ENCODE data around the gene PARD3. TPM values are rescaled to one million over a fixed set of nuclear protein-coding genes. Genes with fewer than 3 reads are reported as not detected.

PARD3 gene
- total RNA-seq, 2 experiments from 2014 or later: 0.15 to 0.18 TPM

DNA sequence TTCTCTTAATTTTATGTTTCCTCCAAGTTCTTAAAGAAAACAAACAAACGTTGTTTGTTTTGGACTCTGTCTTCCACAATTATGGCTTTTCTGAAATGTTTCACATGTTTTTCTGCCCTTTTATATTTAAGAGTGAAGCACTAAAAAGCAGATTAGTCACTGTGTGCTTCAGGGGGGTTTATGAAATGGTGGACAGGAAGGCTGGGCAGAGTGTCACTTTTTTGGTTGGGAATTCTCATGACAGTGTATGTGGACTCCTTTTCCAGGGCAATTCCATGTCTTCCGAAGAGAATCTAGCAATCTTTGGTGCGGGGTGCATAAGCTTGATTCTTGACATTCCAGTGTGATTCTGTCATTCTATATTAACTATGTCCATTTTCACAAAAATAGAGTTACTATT is 669.4 kb downstream of the PARD3 start:
- Mint-ChIP-seq H3K4me3 (no peak overlapping the region), H3K4me1 (no peaks in the 10 kb centered on the region), H3K9me3 (no peaks in the 10 kb centered on the region), H3K27me3 (peaks cover 2% of the 10 kb centered on the region), H3K36me3 (ENCODE audit: low read depth) (no peaks in the 10 kb centered on the region), H3K27ac (no peak overlapping the region)
- ChIA-PET CTCF (no interaction called here), POLR2A (no interaction called here)
- no peak for DNase-seq

DNA sequence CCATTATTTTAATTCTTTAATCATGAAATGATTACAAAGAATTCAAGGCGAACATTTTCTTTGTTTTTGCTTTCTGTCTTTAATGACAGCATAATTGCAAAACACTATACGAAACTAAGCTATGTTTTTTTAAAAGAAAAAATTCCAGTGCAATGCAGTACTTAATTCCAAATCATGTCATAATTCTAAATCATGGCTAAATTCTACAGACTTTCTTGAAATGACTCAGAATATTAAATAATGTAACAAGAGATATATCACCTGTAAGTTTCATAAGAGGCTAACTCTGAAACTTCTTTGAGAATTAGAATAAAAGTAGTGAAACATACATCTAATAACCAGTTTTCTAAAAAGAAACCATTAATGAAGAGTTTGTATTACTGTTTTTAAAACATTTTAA is 671.6 kb downstream of the PARD3 start:
- no peak overlapping the region for H3K27ac Mint-ChIP-seq
- H3K9me3 Mint-ChIP-seq: no peaks in the 10 kb centered on the region
- ChIA-PET CTCF (no interaction called here), POLR2A (no interaction called here)
- no peak for DNase-seq
- H3K4me1 Mint-ChIP-seq: no peaks in the 10 kb centered on the region
- no peak overlapping the region for H3K4me3 Mint-ChIP-seq
- no peaks in the 10 kb centered on the region for H3K36me3 Mint-ChIP-seq (ENCODE audit: low read depth)
- H3K27me3 Mint-ChIP-seq: peaks cover 7% of the 10 kb centered on the region

DNA sequence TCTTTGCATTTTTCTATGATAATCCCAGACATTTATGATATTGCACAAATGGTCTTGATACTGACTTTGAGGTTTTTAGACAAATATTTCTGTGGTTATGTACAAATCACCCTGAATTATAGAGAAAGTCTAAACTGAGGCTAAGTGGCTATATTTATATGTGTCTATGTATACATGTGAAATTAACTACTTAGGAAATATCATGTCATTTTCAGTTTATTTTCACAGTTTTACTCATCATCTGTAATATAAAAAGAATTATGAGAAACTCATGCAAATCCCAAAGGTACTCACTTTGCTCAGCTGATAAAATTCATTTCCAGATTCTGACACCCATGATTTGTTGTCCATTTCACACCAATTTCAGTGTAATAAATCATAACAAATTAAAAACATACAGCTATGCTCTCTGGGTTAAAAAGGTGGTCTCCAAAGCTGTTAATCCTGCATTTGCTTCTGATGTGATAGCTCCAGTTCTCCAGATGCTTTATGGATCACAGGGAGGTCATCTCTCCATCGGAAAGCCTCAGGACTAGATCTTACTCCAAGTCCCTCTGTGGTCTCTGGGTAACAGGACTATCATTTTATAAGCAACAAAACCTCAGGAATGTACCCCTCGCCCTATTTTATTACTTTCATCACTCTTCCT is 673.9 kb downstream of the PARD3 start:
- H3K4me3 Mint-ChIP-seq: no peak overlapping the region
- ChIA-PET POLR2A (no interaction called here), CTCF (no interaction called here)
- no peaks in the 10 kb centered on the region for H3K4me1 Mint-ChIP-seq
- no peaks in the 10 kb centered on the region for H3K9me3 Mint-ChIP-seq
- peaks cover 7% of the 10 kb centered on the region for H3K27me3 Mint-ChIP-seq
- DNase-seq: no peak
- no peak overlapping the region for H3K27ac Mint-ChIP-seq
- H3K36me3 Mint-ChIP-seq (ENCODE audit: low read depth): no peaks in the 10 kb centered on the region

DNA sequence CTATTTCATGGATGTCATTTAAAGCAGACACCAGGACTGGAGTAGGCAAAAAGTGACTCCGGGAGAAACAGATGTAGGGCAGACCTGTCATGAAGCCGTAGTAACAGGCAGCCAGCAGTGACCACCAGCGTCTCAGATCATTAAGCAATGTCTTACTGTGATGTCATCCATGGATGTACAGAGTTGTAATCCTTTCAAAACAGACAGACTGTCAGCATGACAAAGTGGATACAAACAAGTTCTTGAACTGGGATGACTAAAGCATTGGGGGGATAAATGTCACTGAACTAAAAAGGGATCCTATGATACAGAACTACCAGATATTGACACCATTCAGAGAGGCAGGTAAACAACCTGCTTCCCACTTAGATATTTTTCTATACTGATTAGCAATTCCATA is 675.5 kb downstream of the PARD3 start:
- ChIA-PET CTCF (no interaction called here), POLR2A (no interaction called here)
- no peaks in the 10 kb centered on the region for H3K36me3 Mint-ChIP-seq (ENCODE audit: low read depth)
- H3K9me3 Mint-ChIP-seq: no peaks in the 10 kb centered on the region
- no peak for DNase-seq
- H3K4me3 Mint-ChIP-seq: no peak overlapping the region
- no peak overlapping the region for H3K27ac Mint-ChIP-seq
- peaks cover 10% of the 10 kb centered on the region for H3K27me3 Mint-ChIP-seq
- no peaks in the 10 kb centered on the region for H3K4me1 Mint-ChIP-seq

DNA sequence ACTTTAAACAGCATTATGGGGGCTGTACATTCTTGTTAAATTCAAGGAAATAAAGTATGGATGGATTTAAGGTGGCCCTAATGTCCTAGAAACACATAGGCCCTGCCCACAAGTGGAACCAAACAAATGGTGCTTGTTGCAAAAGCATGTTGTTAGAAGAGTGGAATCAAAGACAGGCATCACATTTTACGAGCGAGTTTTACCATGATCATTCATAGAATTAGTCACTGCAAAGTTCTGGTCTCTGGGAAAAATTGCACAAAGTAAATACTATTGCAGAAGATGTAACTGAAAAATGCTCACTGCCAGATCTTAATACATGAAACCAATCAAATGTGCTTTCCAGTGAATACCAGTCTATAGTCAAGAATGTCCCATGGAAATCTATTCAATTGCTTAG is 677.1 kb downstream of the PARD3 start:
- DNase-seq: no peak
- Mint-ChIP-seq H3K4me3 (no peak overlapping the region), H3K36me3 (ENCODE audit: low read depth) (no peaks in the 10 kb centered on the region), H3K4me1 (no peaks in the 10 kb centered on the region), H3K27ac (no peak overlapping the region), H3K27me3 (peaks cover 10% of the 10 kb centered on the region), H3K9me3 (no peaks in the 10 kb centered on the region)
- ChIA-PET CTCF (no interaction called here), POLR2A (no interaction called here)

DNA sequence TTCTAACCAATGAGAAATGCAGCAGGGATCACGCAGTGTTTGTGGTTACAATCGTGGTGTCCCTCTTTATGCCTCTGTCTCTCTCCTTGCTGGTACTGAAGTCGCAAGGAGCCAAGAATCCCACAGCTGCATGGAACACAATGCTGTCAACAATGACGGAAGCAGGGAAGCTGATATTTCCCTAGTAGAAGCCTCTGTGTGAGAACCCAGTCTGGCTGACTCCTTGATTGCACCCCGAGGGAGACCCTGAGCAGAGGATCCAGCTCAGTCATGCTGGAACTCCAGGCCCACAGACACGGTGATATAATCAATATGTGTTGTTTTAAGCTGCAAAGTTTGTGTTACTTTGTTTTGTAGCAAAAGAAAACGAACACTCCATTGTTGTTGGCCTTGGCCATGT is 677.9 kb downstream of the PARD3 start:
- POLR2A ChIA-PET: no interaction called here
- Mint-ChIP-seq H3K27ac (no peak overlapping the region), H3K9me3 (no peaks in the 10 kb centered on the region), H3K4me3 (no peak overlapping the region), H3K4me1 (no peaks in the 10 kb centered on the region), H3K27me3 (peaks cover 10% of the 10 kb centered on the region), H3K36me3 (ENCODE audit: low read depth) (no peaks in the 10 kb centered on the region)
- CTCF ChIA-PET: no interaction called here
- DNase-seq: no peak

DNA sequence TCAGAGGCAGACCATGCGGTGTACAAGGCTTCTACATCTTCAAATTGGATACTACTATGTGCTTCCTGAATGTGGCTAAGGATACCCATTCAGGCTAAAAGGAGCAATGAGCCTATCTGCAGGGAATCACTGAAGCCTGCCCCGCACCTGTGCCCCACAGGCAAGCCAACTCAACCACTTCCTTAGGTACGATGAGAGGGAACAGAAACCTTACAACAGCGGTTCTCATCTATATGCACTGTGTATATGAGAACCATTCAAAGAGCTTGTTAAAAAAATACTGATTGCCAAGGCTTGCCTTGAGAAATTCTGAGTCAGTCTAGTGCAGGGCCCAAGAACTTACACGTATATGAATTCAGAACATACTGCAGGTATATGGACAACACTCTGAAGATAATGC is 679.6 kb downstream of the PARD3 start:
- Mint-ChIP-seq H3K27me3 (peaks cover 9% of the 10 kb centered on the region), H3K4me3 (no peak overlapping the region), H3K4me1 (no peaks in the 10 kb centered on the region), H3K36me3 (ENCODE audit: low read depth) (no peaks in the 10 kb centered on the region), H3K27ac (no peak overlapping the region), H3K9me3 (no peaks in the 10 kb centered on the region)
- POLR2A ChIA-PET: no interaction called here
- DNase-seq: no peak
- CTCF ChIA-PET: no interaction called here

DNA sequence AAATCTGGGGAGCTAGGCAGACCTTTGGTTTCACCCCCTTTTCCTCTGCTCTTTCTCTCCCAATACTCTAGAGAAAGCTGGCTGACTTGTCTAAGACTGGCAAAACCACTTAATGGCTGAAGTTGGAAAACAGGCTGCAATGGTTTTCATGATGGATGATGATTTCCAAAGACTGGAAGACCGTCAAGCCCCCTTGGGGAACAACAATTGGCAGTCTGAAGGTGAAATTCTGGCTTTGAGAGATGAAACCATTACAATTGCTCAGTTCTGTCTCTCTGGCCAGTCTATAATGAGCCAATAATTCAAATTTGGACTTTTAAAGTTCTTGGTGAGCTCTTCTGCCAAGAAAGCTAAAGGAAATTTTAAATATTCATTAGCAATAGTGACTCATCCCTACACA is 680.5 kb downstream of the PARD3 start:
- no peak for DNase-seq
- Mint-ChIP-seq H3K27me3 (peaks cover 8% of the 10 kb centered on the region), H3K36me3 (ENCODE audit: low read depth) (no peaks in the 10 kb centered on the region), H3K27ac (no peak overlapping the region), H3K4me1 (no peaks in the 10 kb centered on the region), H3K9me3 (no peaks in the 10 kb centered on the region), H3K4me3 (no peak overlapping the region)
- CTCF ChIA-PET: no interaction called here
- POLR2A ChIA-PET: no interaction called here

DNA sequence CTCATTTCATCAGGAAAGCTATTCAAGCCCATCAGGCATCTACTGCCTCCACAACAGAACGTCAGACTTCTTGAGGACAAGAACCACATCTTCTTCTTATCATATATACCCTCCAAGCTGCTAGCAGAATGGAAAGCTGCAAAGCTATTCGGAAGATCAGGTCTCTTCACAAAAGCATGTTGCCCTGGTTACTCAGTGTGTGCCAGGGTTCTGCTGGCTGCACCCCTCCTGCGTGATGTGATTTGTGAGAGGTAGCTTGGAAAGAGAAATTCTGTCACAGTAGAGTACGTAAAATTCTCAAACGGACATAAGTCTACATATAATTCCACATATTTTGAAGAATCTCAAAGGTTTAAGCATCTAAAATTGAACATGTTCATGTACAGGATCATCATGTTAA is 681.7 kb downstream of the PARD3 start:
- DNase-seq: no peak
- ChIA-PET CTCF (no interaction called here), POLR2A (no interaction called here)
- Mint-ChIP-seq H3K9me3 (no peaks in the 10 kb centered on the region), H3K36me3 (ENCODE audit: low read depth) (no peaks in the 10 kb centered on the region), H3K4me1 (no peaks in the 10 kb centered on the region), H3K4me3 (no peak overlapping the region), H3K27ac (no peak overlapping the region), H3K27me3 (peaks cover 8% of the 10 kb centered on the region)

DNA sequence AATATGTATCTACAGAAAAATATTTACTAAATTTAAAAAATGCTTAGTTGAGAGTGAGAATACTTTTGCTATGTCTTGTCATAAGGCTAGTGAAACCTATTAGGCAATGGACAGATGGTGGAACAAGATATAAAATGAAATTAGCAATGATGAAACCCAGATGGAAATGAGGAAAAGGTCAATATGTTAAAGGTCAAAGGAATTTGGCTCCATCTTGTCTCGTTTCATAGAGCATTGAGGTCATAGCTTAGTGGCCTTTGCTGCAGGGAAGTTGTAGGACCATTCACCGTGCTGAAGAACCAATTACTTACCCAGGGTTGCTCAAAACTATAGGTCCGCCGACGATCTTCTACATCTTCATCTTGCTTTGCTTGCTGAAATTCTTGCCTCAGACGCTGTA is 683.9 kb downstream of the PARD3 start:
- Mint-ChIP-seq H3K4me3 (no peak overlapping the region), H3K9me3 (no peaks in the 10 kb centered on the region), H3K27me3 (peaks cover 8% of the 10 kb centered on the region), H3K4me1 (no peaks in the 10 kb centered on the region), H3K36me3 (ENCODE audit: low read depth) (no peaks in the 10 kb centered on the region), H3K27ac (no peak overlapping the region)
- DNase-seq: no peak
- POLR2A ChIA-PET: no interaction called here
- CTCF ChIA-PET: no interaction called here

DNA sequence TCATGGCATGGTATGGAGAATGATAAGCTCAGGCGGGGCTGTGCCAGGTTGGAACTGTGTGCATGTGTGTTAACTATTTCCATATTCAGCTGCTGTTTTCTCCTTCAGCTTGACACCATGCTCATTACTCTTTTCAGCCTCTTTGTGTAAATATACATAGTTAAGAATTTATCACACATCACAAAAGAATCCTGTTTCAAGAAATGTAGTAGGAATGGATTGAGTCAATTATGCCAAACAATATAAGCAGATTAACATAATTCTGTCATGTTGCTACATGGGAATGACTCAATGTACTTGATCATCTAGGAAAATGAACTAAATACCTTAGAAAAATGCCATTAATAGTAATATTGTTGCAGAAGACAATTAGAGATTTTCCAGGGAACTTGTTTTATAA is 687.4 kb downstream of the PARD3 start:
- ChIA-PET CTCF (no interaction called here), POLR2A (no interaction called here)
- Mint-ChIP-seq H3K27ac (no peak overlapping the region), H3K4me1 (peaks cover 3% of the 10 kb centered on the region), H3K4me3 (no peak overlapping the region), H3K27me3 (peaks cover 3% of the 10 kb centered on the region), H3K9me3 (no peaks in the 10 kb centered on the region), H3K36me3 (ENCODE audit: low read depth) (no peaks in the 10 kb centered on the region)
- DNase-seq: no peak

DNA sequence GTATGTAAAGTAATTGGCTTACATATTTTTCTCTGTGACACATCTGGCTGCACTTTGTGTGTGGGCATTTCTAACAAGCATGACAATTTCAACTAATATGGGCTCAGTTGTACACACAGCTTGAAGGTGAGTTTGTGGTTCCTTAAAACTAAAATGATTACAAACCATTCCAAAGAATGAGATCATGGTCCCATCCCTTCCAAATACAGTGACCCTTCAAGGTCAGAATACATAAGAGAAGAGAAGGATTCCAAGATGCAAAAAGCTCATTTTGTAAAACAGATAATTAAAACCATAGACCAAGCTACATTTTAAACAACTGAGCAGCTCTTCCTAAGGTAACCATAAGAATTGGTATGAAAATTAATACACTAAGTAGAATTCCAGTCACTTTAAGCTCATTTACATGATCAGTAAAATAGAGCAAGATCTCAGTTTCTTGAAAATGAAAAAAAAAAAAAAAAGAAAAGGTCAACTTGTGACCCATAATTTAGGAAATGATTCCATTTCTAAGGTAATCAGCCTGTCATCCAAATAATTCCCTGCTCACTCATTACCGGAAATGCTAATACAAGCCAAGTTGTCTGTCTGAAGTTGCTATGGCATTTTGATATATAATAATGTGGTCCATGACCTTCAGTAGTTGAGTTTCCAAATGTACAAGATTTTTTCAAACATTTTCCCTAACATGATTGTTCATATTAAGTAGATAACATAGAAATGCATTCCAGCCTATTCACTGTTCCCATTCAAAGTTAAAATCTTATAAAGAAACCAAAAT is 688.5 kb downstream of the PARD3 start:
- no peaks in the 10 kb centered on the region for H3K9me3 Mint-ChIP-seq
- DNase-seq: no peak
- H3K36me3 Mint-ChIP-seq (ENCODE audit: low read depth): no peaks in the 10 kb centered on the region
- H3K27me3 Mint-ChIP-seq: peaks cover 3% of the 10 kb centered on the region
- no peak overlapping the region for H3K4me3 Mint-ChIP-seq
- ChIA-PET POLR2A (no interaction called here), CTCF (no interaction called here)
- peaks cover 14% of the 10 kb centered on the region for H3K4me1 Mint-ChIP-seq
- H3K27ac Mint-ChIP-seq: no peak overlapping the region

DNA sequence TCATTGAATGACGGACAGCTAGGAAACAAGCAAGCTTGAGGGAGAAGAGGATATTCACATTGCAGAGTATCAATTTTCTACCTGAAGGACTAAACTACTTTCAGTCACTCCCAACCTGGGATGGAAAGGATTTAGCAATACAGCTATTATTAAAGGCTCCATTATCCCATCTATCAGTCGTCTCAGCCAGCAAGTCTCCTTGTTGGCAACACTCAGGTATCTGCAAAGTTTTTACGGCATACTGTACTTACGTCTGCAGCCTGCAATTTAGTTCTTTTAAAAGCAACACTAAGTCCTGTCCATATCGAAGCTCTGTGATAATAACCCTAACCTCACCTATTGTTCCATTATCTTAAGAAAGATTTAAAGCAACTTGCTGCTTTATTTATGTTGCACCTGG is 689.4 kb downstream of the PARD3 start:
- H3K4me3 Mint-ChIP-seq: no peak overlapping the region

DNA sequence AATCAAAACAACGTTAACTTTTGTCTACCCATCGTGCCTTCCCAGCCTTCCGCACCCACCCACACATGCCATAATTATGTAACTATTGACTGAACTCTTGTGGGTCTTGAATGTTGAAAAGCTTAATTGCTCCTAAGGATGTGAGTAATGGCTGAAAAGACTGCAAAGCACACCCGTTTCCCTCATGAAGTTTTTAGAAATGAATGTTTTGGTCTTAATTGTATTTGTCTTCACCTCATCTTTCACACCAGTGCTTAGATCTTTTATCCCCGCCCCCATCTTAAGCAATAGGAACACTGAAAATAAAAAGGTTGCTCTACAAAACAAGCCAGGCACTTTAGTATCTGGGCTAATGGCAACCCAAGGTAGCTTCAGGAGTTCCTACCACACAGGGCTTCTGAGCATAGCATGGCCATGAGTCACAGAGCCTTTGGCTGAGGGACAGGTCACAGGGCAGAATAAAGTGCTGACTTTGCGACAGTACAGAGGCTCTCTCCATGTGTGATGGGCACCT is 690.5 kb downstream of the PARD3 start:
- no peak overlapping the region for H3K27ac Mint-ChIP-seq
- peaks cover 19% of the 10 kb centered on the region for H3K4me1 Mint-ChIP-seq
- H3K27me3 Mint-ChIP-seq: no peaks in the 10 kb centered on the region
- H3K36me3 Mint-ChIP-seq (ENCODE audit: low read depth): no peaks in the 10 kb centered on the region
- ChIA-PET POLR2A (no interaction called here), CTCF (no interaction called here)
- H3K9me3 Mint-ChIP-seq: no peaks in the 10 kb centered on the region
- no peak for DNase-seq
- no peak overlapping the region for H3K4me3 Mint-ChIP-seq

More for the DNA sequence above, 689.4 kb downstream of the PARD3 start:
- POLR2A ChIA-PET: no interaction called here
- no peak for DNase-seq
- CTCF ChIA-PET: no interaction called here
- no peaks in the 10 kb centered on the region for H3K36me3 Mint-ChIP-seq (ENCODE audit: low read depth)
- H3K27me3 Mint-ChIP-seq: peaks cover 3% of the 10 kb centered on the region
- no peak overlapping the region for H3K27ac Mint-ChIP-seq
- H3K4me1 Mint-ChIP-seq: peaks cover 19% of the 10 kb centered on the region
- no peaks in the 10 kb centered on the region for H3K9me3 Mint-ChIP-seq

Measured in activated CD4-positive, alpha-beta memory T cell treated with anti-CD3 and anti-CD28 coated beads, Interleukin-2, amount 10 ng/mL, durations not matched to agents 7 days and 5 days (primary cell).